Gastroesophageal sphincter (tissue), 3 donors: ENCODE results near the gene BTBD9.

Source experiments
- POLR2A ChIP-seq, 2 donors: fragments of 450-650 bp; IDR thresholded peaks; one replicate each; pipeline ENCODE4 v1.6.1; 2017; ENCODE audit warnings: antibody characterized with exemption in 2 of 2, mild to moderate bottlenecking in 2 of 2, moderate library complexity in 1 of 2
- POLR2AphosphoS5 ChIP-seq: sonication (generic); formaldehyde crosslinking; IDR thresholded peaks from one replicate; pipeline ENCODE4 v1.6.1; 2017; ENCODE audit warnings: antibody characterized with exemption
- TF ChIP-seq, protein P1 (sequence below), 4 experiments: fragments of 200-600 bp in 2 of 4; fragments of 450-650 bp in 2 of 4; sonication (generic) in 1 of 4; IDR thresholded peaks; one replicate each; pipeline ENCODE4 v1.5.1; 2017 to 2019; ENCODE audit warnings: antibody characterized with exemption in 4 of 4, mild to moderate bottlenecking in 2 of 4, moderate library complexity in 2 of 4

DNA sequence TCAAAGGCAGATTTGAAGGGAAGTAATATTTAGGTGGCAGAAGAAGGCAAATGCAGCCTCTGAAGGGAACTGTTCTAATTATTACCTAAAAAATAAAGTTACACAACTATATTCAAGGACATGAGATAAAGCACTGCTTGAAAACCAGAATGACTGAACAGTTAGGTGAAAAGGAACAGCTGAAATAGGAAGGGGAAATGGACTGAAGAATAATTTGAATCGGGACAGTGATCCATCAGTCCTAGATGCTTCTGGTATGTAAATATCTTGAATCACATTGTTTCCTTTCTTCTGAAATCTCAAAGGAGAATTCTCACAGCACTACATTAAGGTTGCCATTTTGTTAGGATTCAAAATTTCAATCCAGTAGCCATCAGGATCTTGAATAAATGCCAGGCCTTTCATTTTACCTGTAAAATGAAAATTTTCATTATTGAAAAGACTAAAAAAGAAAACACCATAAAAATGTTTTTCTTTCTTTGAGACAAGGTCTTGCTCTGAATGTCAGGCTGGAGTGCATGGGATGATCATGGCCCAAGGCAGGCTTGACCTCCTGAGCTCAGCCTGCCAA lies 37.3 kb upstream of the BTBD9 start:
- TF ChIP-seq, protein P1, sequence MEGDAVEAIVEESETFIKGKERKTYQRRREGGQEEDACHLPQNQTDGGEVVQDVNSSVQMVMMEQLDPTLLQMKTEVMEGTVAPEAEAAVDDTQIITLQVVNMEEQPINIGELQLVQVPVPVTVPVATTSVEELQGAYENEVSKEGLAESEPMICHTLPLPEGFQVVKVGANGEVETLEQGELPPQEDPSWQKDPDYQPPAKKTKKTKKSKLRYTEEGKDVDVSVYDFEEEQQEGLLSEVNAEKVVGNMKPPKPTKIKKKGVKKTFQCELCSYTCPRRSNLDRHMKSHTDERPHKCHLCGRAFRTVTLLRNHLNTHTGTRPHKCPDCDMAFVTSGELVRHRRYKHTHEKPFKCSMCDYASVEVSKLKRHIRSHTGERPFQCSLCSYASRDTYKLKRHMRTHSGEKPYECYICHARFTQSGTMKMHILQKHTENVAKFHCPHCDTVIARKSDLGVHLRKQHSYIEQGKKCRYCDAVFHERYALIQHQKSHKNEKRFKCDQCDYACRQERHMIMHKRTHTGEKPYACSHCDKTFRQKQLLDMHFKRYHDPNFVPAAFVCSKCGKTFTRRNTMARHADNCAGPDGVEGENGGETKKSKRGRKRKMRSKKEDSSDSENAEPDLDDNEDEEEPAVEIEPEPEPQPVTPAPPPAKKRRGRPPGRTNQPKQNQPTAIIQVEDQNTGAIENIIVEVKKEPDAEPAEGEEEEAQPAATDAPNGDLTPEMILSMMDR (IDR thresholded peaks at IDR 0.05): no peak
- TF ChIP-seq POLR2A (IDR thresholded peaks at IDR 0.05): no peak
- TF ChIP-seq POLR2AphosphoS5: no peak
